Measurements from ENCODE around the gene CYGB.
A peak's percentile ranks its signal among the peaks of the same experiment; 100 is the strongest.

CYGB gene

GRCh38 chr17:76500747-76501017 is 36.8 kb downstream of the CYGB start:
- DNase-seq (ENCODE audit: low spot score), result no peak

GRCh38 chr17:76500074-76500746 is 37.3 kb downstream of the CYGB start:
- no peak for DNase-seq (ENCODE audit: low spot score)

- no peak for DNase-seq (ENCODE audit: low spot score)
Observed at GRCh38 chr17:76499267-76499667, 38.2 kb downstream of the CYGB start.

GRCh38 chr17:76498876-76499251 is 38.6 kb downstream of the CYGB start:
- DNase-seq (ENCODE audit: low spot score), result no peak

- DNase-seq (ENCODE audit: low spot score), result peak; percentile 69
Observed at GRCh38 chr17:76497979-76498875, 39.3 kb downstream of the CYGB start.

- no peak for DNase-seq (ENCODE audit: low spot score)
Observed at GRCh38 chr17:76497699-76497978, 39.9 kb downstream of the CYGB start.

- no peak for DNase-seq (ENCODE audit: low spot score)
Observed at GRCh38 chr17:76496464-76496863, 41.0 kb downstream of the CYGB start.

- DNase-seq (ENCODE audit: low spot score), result no peak
Observed at GRCh38 chr17:76495663-76496400, 41.7 kb downstream of the CYGB start.

- DNase-seq (ENCODE audit: low spot score), result no peak
Observed at GRCh38 chr17:76493505-76494167, 43.9 kb downstream of the CYGB start.

GRCh38 chr17:76492989-76493501 is 44.5 kb downstream of the CYGB start:
- DNase-seq (ENCODE audit: low spot score), result peak; percentile 69

GRCh38 chr17:76492123-76492988 is 45.2 kb downstream of the CYGB start:
- DNase-seq (ENCODE audit: low spot score), result no peak

- no peak for DNase-seq (ENCODE audit: low spot score)
Observed at GRCh38 chr17:76491271-76492122, 46.0 kb downstream of the CYGB start.

GRCh38 chr17:76490112-76490710 is 47.3 kb downstream of the CYGB start:
- no peak for DNase-seq (ENCODE audit: low spot score)

- DNase-seq (ENCODE audit: low spot score), result no peak
Observed at GRCh38 chr17:76487451-76488192, 49.9 kb downstream of the CYGB start.

- DNase-seq (ENCODE audit: low spot score), result peak; percentile 70
Observed at GRCh38 chr17:76485569-76485968, 51.9 kb downstream of the CYGB start.

- no peak for DNase-seq (ENCODE audit: low spot score)
Observed at GRCh38 chr17:76484228-76484725, 53.2 kb downstream of the CYGB start.

GRCh38 chr17:76481071-76481655 is 56.3 kb downstream of the CYGB start:
- peak; percentile 60 for DNase-seq (ENCODE audit: low spot score)

- DNase-seq (ENCODE audit: low spot score), result no peak
Observed at GRCh38 chr17:76480632-76481031, 56.9 kb downstream of the CYGB start.

Measured in globus pallidus (tissue), 1 donor.